RWPE1 (cell line): Measurements from ENCODE around the gene CDADC1.
"Not testable (repeated sequence)": the region's sequence is repeated elsewhere in the genome, so short reads cannot be mapped to it uniquely, and the experiment has no call there.

Experiments used
- CTCF ChIA-PET: fragments of 350-600 bp; sonication (Branson Sonifier 250); formaldehyde crosslinking; extraction: SDS; loops from one replicate; lab custom pipeline; 2021; lab: Yijun Ruan, JAX
- POLR2A ChIA-PET: fragments of 400-600 bp; formaldehyde crosslinking; extraction: SDS; loops from one replicate; lab custom pipeline; 2020; ENCODE audit warnings: antibody characterized with exemption; ENCODE audit not compliant: low non-redundant PET; lab: Yijun Ruan, JAX
- DNase-seq: peaks from one replicate; pipeline ENCODE4 v3.0.0; 2012; ENCODE audit warnings: low spot score
- H3K27ac ChIP-seq: fragments of 450-650 bp; 2 replicates; pipeline ENCODE4 v1.5.1; 2017
- TF ChIP-seq, protein P1 (sequence below): fragments of 450-650 bp; conservative IDR thresholded peaks from 2 replicates; pipeline ENCODE4 v1.5.1; 2017; ENCODE audit warnings: low read depth, mild to moderate bottlenecking

CDADC1 gene

DNA sequence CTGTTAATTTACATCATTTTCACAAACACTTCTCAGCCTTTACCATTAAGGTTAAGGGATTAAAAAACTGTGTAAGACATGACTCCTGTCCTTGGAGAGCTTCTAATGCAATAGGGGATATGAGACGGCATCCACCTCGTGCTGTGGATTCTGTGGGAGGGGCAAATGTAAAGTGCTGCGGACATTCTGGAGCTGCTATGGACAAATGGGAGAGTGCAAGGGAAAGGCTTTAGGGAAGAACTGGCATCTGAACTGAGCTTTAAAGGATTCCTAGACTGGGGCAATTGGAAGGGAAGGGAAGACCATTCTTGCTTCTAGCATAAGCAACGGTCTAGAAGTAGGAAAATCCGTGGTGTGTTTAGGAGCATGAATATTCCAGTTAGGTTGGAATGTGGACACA lies 31.4 kb downstream of the CDADC1 start:
- CTCF ChIA-PET, result no interaction called here
- no peak for DNase-seq
- TF ChIP-seq, protein P1, sequence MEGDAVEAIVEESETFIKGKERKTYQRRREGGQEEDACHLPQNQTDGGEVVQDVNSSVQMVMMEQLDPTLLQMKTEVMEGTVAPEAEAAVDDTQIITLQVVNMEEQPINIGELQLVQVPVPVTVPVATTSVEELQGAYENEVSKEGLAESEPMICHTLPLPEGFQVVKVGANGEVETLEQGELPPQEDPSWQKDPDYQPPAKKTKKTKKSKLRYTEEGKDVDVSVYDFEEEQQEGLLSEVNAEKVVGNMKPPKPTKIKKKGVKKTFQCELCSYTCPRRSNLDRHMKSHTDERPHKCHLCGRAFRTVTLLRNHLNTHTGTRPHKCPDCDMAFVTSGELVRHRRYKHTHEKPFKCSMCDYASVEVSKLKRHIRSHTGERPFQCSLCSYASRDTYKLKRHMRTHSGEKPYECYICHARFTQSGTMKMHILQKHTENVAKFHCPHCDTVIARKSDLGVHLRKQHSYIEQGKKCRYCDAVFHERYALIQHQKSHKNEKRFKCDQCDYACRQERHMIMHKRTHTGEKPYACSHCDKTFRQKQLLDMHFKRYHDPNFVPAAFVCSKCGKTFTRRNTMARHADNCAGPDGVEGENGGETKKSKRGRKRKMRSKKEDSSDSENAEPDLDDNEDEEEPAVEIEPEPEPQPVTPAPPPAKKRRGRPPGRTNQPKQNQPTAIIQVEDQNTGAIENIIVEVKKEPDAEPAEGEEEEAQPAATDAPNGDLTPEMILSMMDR, result no peak
- no peak overlapping the region for H3K27ac ChIP-seq
- POLR2A ChIA-PET, result no interaction called here

DNA sequence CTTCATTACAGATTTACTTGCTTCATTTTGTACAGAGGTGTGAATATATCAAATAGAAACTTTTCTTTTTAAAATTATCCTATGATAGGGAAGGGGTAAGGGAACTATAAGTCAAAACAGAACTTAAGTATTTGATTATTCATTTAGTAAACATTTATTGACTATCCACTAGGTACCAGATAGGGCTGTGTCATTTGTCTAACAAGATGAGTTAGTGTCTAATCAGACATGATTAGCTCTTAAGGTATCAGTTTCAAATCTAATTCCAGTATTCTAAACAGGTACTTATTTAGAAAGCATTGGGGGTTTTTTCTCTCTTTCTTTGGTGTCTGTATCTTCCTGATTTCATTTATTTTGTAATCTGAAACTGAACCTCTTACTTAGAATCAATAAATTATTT lies 32.2 kb downstream of the CDADC1 start:
- TF ChIP-seq, protein P1, result no peak
- POLR2A ChIA-PET, result no interaction called here
- CTCF ChIA-PET, result interaction anchor here (1.1 to 1.7 kb wide), 2 partner anchors 40 to 327 kb away, joined by 3 to 7 read pairs; no protein-coding TSS in a partner anchor
- DNase-seq, result no peak
- no peak overlapping the region for H3K27ac ChIP-seq

- H3K27ac ChIP-seq, result no peak overlapping the region
- TF ChIP-seq, protein P1, result no peak
- DNase-seq, result no peak
- ChIA-PET CTCF (no interaction called here), POLR2A (no interaction called here)
These were observed 40.3 kb downstream of the CDADC1 start for GRCh38 chr13:49287995-49288394.

DNA sequence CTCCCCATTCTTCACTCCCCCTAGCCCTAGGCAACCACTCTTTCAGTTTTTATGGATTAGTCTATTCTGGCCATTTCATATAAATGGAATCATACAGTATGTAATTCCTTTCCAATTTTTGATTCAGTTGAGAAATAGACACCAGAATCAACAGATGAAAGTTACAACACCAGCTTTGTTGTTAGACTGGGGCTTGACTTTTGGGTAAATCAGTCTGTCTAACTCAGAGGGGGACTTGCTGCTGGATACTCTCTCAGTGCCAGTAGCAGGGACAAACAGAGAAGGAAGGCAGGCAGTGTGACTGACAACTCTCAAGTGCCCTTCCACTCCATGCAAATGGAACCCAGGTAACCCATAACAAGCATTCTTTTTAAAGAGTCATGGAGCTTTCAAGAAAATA lies 40.7 kb downstream of the CDADC1 start:
- no peak overlapping the region for H3K27ac ChIP-seq
- ChIA-PET POLR2A (no interaction called here), CTCF (interaction anchor here (0.6 to 1.1 kb wide), 2 partner anchors 8 to 148 kb away, joined by 3 to 6 read pairs; no protein-coding TSS in a partner anchor)
- no peak for DNase-seq
- TF ChIP-seq, protein P1, result no peak

DNA sequence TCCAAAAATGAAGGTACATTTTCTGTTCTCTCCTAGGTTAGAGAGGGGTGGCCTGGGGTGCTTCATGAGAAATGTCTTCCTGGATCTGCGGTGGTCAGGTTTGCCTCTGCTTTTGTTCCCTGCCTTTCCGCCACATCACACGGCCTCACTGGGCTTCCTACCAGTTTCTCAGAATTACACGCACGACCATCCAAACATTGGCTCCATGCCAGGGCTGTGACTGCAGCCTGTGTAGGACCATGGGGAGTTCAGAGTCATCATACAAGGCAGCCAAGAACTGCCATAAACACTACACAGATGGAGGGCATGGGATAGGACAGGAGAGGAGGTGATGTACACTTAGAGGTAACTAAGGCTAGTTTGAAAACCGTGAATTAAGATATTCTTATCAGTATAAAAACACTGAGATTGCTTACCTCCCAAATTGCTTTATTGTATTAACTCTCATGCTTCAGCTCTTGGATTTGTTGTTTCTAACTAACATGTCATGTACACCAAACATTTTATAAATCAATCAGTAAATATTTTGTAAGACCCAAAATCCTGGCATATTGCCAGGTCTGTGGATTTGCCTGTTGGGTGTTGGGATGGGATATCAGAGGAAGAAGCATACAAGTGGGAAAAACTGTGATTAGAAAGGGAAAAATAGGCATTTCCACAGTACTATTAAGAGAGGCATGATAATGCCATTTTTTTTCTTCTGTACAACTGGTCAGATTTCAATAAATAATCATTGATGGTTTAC lies 45.2 kb downstream of the CDADC1 start:
- ChIA-PET POLR2A (no interaction called here), CTCF (no interaction called here)
- TF ChIP-seq, protein P1, result no peak
- DNase-seq, result no peak
- no peak overlapping the region for H3K27ac ChIP-seq

DNA sequence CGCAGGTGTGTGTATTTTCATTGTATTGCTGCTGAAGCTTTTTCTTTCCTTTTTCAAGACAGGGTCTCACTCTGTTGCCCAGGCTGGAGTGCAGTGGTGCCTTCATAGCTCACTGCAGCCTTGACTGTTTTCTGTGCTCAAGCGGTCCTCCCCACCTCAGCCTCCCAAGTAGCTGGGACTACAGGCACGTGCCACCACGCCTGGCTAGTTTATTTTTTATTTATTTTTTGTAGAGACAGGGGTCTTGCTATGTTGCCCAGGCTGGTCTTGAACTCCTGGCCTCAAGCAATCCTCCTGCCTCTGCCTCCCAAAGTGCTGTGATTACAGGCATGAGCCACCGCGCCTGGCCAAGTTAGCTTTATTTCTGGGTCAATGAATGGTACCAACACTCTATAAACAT lies 47.0 kb downstream of the CDADC1 start:
- POLR2A ChIA-PET, H3K27ac ChIP-seq, DNase-seq: not testable (repeated sequence)
- CTCF ChIA-PET, result interaction anchor here (0.6 kb wide), 1 partner anchor 180 kb away, joined by 5 read pairs; no protein-coding TSS in a partner anchor

DNA sequence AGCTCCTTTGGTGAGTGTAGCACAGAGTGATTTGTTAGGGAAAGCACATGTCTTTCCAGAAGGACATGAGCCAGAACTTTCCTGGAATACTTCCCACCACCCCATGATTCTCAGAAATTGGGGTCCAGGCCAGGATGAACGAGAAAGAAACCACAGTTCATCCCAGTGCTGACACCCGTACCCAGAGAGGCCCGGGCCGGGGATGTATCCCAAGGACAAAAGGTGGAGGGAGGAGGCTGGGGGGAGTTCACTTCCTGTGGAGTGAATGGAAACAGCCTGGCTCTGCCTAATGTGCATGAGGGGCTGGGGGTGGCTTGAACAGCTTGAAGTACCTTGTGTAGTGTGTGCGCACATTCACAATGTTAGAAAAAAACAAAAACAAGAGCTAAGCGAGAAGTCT lies 47.5 kb downstream of the CDADC1 start:
- DNase-seq, result no peak
- POLR2A ChIA-PET, result no interaction called here
- TF ChIP-seq, protein P1, result no peak
- CTCF ChIA-PET, result no interaction called here
- H3K27ac ChIP-seq, result no peak overlapping the region
